Embryonic facial prominence (tissue), 1 donor: ENCODE data around the gene MTREX.

Source experiments
- DNase-seq: peaks from one replicate; pipeline ENCODE4 v3.0.0-alpha.2; 2016; ENCODE audit errors: extremely low spot score

Gene MTREX

DNA sequence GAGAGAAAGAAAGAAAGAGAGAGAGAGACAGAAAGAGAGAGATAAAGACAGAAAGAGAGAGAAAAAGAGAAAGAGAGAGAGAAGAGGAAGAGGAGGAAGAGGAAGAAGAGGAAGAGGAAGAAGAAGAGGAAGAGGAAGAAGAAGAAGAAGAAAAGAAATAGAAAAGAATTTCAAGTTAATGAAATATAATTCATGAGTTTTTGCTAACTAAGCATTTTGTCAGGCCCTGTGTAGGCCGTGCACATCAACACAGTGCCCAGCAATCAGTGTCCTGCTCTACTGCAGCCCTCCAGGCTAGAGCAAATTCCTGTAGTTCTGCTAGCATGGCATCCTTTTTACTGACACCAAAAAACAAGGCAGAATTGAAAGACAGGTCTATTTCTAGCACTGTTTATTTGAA is 164.9 kb downstream of the MTREX start:
- no peak for DNase-seq
